Activated CD8-positive, alpha-beta memory T cell treated with anti-CD3 and anti-CD28 coated beads, Interleukin-2, amount 50 U/mL, for 24 hours (primary cell): ENCODE data around the gene MAP3K9.
"Not testable (repeated sequence)": the region's sequence is repeated elsewhere in the genome, so short reads cannot be mapped to it uniquely, and the experiment has no call there.

Experiments
- DNase-seq: peaks from one replicate; pipeline ENCODE4 v3.0.0-alpha.2; 2020; ENCODE audit errors: extremely low read depth

MAP3K9 gene

GRCh38 chr14:70724944-70725343 lies 84.4 kb downstream of the MAP3K9 start:
- no peak for DNase-seq

- DNase-seq = no peak
These were observed 85.2 kb downstream of the MAP3K9 start for GRCh38 chr14:70724110-70724509.

DNA sequence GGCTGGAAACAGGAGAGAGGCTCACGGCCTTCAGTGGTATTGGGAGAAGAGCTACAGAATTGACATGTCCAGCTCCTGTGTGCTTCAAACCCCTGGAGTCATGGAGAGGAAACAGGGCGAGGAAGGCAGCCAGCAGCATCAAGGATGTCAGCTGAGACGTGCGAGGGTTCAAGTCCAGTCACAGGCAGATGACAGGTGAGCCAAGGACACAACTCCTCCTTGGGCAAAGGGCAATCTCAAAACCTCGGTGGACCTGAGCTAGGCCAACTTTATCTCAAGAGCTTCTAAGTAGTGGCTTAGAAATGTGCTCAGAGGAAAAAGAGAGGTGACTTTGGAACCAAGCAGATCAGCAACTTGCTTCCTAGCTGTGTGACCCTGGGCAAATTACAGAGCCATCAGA lies 86.0 kb downstream of the MAP3K9 start:
- no peak for DNase-seq

- no peak for DNase-seq
These were observed 86.9 kb downstream of the MAP3K9 start for GRCh38 chr14:70722418-70722817.

DNA sequence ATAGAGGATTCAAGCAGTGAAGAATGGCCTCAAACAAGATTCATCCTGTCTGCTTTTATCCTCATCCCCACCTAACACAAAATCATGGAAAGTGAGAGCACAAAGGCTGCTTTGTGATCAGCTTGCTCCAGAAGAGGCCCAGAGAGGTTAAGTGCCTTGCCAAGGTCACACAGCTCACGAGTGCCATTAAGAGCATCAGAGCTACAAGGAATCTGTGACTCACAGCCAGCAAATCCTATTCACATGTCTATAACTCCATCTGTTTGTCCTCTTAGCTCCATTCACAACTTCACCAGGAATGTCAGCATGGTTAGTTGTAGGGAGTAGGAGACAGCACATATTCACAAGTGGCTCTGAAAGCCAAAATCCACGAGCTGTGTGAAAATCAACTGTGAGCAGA lies 87.8 kb downstream of the MAP3K9 start:
- DNase-seq = no peak

GRCh38 chr14:70718383-70719118 lies 90.8 kb downstream of the MAP3K9 start:
- DNase-seq = no peak

DNA sequence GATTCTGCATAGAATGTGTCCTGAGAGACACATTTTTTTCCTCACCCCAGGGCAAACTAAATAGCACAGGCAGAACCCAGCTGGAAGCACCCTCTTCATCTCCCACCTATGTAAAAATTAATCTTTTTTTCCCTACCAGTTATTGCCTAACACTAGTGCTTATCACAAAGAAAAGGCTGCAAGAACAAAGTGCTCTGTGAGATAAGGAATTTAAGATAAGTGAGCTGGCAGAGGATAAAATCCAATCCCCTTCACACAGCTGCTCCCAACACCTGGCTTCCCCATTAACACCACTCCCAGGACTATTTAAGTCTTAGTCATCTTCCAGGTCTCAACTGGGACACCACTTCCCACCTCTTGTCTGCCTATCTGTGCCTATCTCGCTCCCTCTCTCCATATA lies 92.4 kb downstream of the MAP3K9 start:
- DNase-seq = no peak

GRCh38 chr14:70716483-70716882 lies 92.8 kb downstream of the MAP3K9 start:
- DNase-seq = no peak

- peak; percentile 4 for DNase-seq
These were observed 95.2 kb downstream of the MAP3K9 start for GRCh38 chr14:70714055-70714550.

DNA sequence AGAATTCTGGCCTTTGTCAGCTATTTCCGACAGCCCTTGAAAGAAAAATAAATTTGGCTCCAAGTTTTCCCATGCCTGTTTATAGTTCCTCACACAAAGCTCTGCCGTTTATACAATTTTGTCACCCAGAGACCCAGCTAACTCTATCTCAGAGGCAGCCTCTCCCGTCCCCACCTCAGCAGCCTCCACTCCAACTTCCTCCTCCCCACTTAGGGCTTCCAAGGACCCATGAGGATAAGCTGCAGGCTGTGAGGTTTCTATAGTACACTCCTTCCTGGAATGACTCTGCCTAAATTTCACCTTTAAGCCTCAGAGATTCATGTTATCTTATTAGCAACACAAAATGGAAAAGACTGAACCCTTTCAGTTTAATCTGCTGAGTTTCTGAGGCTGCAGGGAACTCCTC lies 95.8 kb downstream of the MAP3K9 start:
- DNase-seq = no peak

- DNase-seq = no peak
These were observed 96.2 kb downstream of the MAP3K9 start for GRCh38 chr14:70713096-70713495.

- DNase-seq = no peak
These were observed 97.9 kb downstream of the MAP3K9 start for GRCh38 chr14:70711451-70711850.

GRCh38 chr14:70709726-70710382 lies 99.5 kb downstream of the MAP3K9 start:
- no peak for DNase-seq

DNA sequence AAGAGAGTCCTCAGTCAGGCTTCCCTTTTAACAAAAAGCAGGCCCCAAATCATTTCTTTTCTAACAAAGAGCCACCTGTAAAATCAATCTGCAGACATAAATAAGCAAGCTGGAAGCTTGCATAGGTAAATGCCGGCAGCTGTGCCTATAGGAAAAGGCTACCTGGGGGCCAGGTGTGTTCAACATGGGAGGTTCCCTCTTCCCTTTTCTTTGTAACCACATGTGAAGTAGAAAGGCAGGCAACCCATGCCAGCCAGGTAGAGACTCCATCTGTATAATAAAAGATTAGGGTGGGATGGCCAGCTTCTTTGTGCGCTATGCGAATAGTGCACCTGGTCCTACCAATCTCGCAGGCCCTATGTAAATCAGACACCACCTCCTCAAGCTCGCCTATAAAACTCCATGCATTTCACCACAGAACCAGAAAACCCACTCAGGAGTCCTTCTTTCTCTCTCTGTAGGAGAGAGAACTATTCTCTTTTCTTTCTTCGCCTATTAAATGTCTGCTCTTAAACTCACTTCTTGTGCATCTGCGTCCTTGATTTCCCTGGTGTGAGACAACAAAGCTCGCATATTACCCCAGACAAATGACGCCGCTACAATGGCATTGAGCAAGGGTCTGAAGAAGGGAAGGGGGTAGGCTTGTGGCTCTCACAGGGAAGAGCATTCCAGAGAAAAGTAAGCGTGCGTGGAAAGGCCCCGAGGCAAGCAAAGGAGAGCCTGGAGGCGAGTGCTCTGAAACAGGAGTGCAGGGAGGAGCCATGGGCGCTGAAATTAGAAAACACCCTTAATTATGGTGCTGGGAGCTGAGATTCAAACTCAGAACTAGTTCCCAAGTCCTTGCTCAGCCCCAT lies 100.4 kb downstream of the MAP3K9 start:
- no peak for DNase-seq

GRCh38 chr14:70707138-70708038 lies 101.9 kb downstream of the MAP3K9 start:
- no peak for DNase-seq

- no peak for DNase-seq
These were observed 103.1 kb downstream of the MAP3K9 start for GRCh38 chr14:70706177-70706576.

- DNase-seq = no peak
These were observed 104.4 kb downstream of the MAP3K9 start for GRCh38 chr14:70704960-70705359.

DNA sequence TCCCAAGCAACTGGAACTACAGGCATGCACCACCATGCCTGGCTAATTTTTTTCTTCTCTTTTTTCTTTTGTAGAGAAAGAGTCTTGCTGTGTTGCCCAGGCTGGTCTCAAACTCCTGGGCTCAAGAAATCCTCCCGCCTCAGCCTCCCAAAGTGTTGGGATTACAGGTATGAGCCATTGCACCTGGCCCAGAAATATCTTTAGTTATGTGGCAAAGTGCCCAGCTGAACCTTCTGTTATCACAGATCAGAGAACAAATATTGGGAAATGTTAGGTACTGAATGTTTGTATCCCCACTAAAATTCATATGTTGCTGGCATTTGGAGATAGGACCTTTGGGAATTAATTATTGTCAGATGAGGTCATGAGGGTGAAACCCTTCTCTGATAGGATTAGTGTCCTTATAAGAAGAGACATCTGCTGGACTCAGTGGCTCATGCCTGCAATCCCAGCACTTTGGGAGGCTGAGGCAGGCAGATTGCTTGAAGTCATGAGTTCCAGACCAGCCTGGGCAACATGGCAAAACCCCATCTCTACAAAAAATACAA lies 105.6 kb downstream of the MAP3K9 start:
- DNase-seq = not testable (repeated sequence)

DNA sequence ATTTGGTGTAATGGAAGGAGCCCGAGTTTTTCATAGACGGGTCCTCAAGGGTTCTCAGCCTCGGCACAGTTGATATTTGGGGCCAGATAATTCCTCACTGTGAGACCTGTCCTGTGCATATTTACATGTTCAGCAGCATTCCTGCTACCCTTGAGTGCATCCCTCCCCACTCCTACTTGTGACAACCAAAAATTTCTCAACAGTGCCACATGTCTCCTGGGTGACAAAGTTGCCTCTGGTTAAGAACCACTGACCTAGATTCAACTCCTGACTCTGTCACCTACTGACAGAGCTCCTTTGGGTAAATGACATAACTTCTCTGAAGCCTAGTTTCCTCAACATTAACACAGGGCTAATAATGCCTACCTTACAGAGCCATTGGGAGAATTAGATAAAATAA lies 107.2 kb downstream of the MAP3K9 start:
- no peak for DNase-seq

DNA sequence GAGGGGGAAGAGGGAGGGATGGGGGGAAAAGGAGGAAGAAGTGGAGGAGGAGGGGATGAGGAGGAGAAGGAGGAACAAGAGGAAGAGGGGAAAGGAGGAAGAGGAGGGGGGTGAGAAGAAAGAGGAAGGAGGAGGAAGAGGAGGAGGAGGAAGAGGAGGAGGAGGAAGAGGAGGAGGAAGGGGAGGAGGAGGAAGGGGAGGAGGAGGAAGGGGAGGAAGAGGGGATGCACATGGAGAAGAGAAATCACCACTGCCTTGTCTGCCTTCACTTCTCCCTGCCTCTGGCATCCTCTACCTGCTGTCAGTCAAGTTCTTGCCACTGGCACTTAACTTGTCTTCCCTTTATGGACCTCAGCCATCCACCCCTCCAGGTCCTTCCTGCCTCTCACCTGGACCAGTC lies 107.7 kb downstream of the MAP3K9 start:
- DNase-seq = no peak

- DNase-seq = no peak
These were observed 108.2 kb downstream of the MAP3K9 start for GRCh38 chr14:70700955-70701585.
